Sigmoid colon (tissue), 7 donors: ENCODE measurements around the gene IL34. TPM values are rescaled to one million over a fixed set of nuclear protein-coding genes. Genes with fewer than 3 reads are reported as not detected.

Source experiments
- DNase-seq: peaks from one replicate; pipeline ENCODE4 v3.0.0-alpha.2; 2019
- H3K27ac ChIP-seq, 4 donors: fragments of 200-600 bp; sonication (generic); one replicate each; pipeline ENCODE4 v1.5.1; 2016 to 2019; ENCODE audit warnings: mild to moderate bottlenecking in 1 of 4
- H3K27me3 ChIP-seq, 3 donors: fragments of 200-600 bp; sonication (generic); one replicate each; pipeline ENCODE4 v1.5.1; 2019; ENCODE audit warnings: mild to moderate bottlenecking in 1 of 3
- H3K36me3 ChIP-seq, 4 donors: fragments of 200-600 bp; sonication (generic); one replicate each; pipeline ENCODE4 v1.5.1; 2016 to 2019
- H3K4me1 ChIP-seq, 4 donors: fragments of 200-600 bp; sonication (generic); one replicate each; pipeline ENCODE4 v1.5.1; 2017 to 2019
- H3K4me3 ChIP-seq, 4 donors: fragments of 200-600 bp; sonication (generic); one replicate each; pipeline ENCODE4 v1.5.1; 2017 to 2019; ENCODE audit warnings: mild to moderate bottlenecking in 2 of 4, moderate library complexity in 1 of 4
- H3K9me3 ChIP-seq, 4 donors: fragments of 200-600 bp in 3 of 4; sonication (generic) in 3 of 4; one replicate each; pipeline versions ENCODE4 v1.5.1 to v1.6.1; 2013 to 2019
- EP300 ChIP-seq, 4 donors: sonication (generic); formaldehyde crosslinking; IDR thresholded peaks; one replicate each; pipeline ENCODE4 v1.6.1; 2017; ENCODE audit warnings: antibody characterized with exemption in 4 of 4
- POLR2A ChIP-seq, 2 donors: fragments of 450-650 bp; IDR thresholded peaks; one replicate each; pipeline ENCODE4 v1.6.1; 2016; ENCODE audit warnings: antibody characterized with exemption in 2 of 2, mild to moderate bottlenecking in 2 of 2, moderate library complexity in 2 of 2
- POLR2AphosphoS5 ChIP-seq, 4 donors: sonication (generic); formaldehyde crosslinking; IDR thresholded peaks; one replicate each; pipeline ENCODE4 v1.6.1; 2017; ENCODE audit warnings: antibody characterized with exemption in 4 of 4
- WGBS, 2 donors: extraction: QIAGEN DNeasy Blood & Tissue Kit; methylation state at CpG; one replicate each; pipeline ENCODE4 v1.1.7; 2013; 5-methylcytosine and 5-hydroxymethylcytosine counted together
- intact Hi-C: fragments of 100-400 bp; cut with DNase I; formaldehyde crosslinking; loops from one replicate; pipeline ENCODE4 v1.15.1; 2023
- polyA plus RNA-seq, 3 donors: library from polyadenylated mRNA; stranded (reverse); fragments of 200-250 nt; gene quantifications; one replicate each; pipeline ENCODE4 v1.2.3, GENCODE V29; 2013
- total RNA-seq, 4 donors: library from RNA; depleted of rRNA; stranded (reverse); fragments of >200 nt; gene quantifications; one replicate each; pipeline ENCODE4 v1.1.0, GENCODE V29; 2016
- TF ChIP-seq, protein P1 (sequence below), 4 experiments: fragments of 450-650 bp in 3 of 4; fragments of 200-600 bp in 1 of 4; IDR thresholded peaks; one replicate each; pipeline ENCODE4 v1.5.1; 2016 to 2019; ENCODE audit warnings: antibody characterized with exemption in 4 of 4, mild to moderate bottlenecking in 3 of 4, moderate library complexity in 2 of 4
- donor health status: healthy with polysubstance abuse.
- donor health status: Bipolar disorder and iron deficiency.
- donor health status: healthy.

IL34 gene
- total and polyA plus RNA-seq, 7 donors: 1.8 to 5.5 (median 4.6) TPM; not detected in 2

DNA sequence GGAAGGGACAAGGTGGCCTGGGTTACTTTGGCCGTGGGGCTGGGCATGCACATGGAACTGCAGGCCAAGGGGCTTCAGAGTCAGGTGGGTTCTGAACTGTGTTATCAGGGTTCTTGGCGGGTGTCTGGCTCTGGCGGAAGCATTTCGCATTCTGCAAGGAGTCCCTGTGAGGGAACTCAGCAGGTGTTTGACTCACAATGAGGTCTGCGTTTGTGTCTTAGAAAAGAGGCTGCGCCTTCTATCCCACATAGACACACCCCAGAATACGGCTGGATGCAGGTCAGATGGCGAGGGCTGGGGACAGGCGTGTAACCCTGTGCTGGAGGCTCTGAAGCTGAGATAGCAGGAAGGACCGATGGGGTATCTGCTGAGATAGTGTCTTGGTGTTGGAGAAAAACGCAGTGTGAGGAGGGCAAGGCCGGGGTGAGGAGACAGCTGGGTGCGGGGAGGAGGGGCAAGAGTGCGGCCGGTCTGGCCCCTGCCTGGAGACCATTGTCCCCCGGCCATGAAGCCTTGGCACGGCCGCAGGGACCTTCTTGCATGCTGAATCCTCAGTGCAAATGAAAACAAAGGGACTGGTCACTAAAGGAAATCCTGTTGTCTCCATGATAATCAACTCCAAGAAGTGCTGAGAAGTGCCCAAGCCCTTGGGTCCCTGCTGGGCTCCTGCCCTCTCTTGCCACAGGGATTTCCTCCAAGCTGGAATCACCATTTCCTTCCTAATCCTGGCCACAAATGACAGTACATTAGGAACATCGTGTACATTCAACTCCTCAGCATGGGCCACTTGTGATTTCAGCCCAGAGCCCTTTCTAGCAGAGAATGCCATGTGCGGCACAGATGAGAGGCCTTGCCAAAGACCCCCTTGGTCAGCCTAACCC lies 62.2 kb downstream of the IL34 start:
- Histone ChIP-seq H3K4me1 (peaks cover under 1 to 99% (median 98%) of the 10 kb centered on the region in 4 donors), H3K27ac (peak overlapping the region; percentile 92 to 99 (median 98)), H3K27me3 (no peaks in the 10 kb centered on the region), H3K9me3 (no peaks in the 10 kb centered on the region), H3K4me3 (no peak overlapping the region), H3K36me3 (no peaks in the 10 kb centered on the region)
- no peak for DNase-seq
- intact Hi-C loops: no loop called here
- no peak for TF ChIP-seq EP300 (IDR thresholded peaks at IDR 0.05)
- no peak for TF ChIP-seq POLR2A (IDR thresholded peaks at IDR 0.05)
- TF ChIP-seq POLR2AphosphoS5 (IDR thresholded peaks at IDR 0.05): no peak
- TF ChIP-seq, protein P1, sequence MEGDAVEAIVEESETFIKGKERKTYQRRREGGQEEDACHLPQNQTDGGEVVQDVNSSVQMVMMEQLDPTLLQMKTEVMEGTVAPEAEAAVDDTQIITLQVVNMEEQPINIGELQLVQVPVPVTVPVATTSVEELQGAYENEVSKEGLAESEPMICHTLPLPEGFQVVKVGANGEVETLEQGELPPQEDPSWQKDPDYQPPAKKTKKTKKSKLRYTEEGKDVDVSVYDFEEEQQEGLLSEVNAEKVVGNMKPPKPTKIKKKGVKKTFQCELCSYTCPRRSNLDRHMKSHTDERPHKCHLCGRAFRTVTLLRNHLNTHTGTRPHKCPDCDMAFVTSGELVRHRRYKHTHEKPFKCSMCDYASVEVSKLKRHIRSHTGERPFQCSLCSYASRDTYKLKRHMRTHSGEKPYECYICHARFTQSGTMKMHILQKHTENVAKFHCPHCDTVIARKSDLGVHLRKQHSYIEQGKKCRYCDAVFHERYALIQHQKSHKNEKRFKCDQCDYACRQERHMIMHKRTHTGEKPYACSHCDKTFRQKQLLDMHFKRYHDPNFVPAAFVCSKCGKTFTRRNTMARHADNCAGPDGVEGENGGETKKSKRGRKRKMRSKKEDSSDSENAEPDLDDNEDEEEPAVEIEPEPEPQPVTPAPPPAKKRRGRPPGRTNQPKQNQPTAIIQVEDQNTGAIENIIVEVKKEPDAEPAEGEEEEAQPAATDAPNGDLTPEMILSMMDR (IDR thresholded peaks at IDR 0.05): no peak
- WGBS, 2 donors: 84 to 93% methylated on average over 20 of the region's 20 CpGs

DNA sequence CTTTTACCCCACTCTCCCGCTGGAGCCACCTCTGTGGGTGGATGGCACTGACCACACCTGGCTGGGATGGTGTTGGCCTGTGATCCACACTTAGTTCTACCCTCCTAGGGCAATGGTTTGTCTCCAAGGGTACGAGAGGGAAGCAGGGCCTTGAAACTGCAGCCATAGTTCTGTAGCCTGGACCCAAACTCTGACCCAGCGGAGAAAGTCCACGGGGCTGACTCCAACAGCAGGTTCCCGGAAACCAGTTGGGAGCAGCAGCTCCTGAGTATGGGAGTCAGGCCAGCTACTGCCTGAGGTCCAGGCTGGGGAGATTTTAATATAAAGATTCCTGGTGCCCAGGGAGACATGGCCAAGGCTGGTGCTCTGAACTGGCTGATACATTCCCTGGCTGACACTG lies 63.1 kb downstream of the IL34 start:
- peak overlapping the region; percentile 53 to 99 (median 98) for H3K27ac ChIP-seq
- no peak for DNase-seq

DNA sequence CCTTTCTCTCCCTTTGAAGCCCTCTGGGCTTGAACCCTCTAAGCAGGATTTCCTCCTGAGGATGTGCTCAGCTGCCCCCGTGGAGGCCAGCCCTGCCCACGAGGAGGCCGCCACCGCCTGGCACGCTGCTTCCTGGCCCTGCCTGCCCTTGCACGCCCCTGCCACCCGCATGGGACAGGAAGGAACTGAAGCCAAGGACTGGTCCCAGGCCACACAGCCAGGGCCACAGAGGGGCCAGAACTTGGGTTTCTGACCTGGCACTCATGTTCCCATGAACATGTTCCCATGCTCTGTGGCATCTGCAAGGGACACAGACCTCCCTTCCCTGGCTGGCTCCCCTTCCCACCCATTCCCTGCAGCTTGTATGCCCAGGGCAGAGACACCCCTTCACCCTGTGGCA lies 63.6 kb downstream of the IL34 start:
- H3K27me3 ChIP-seq: no peaks in the 10 kb centered on the region
- WGBS, 2 donors: 63 to 84% methylated on average over 7 of the region's 7 CpGs
- intact Hi-C loops: loop anchor here (2.0 kb wide), 1 partner anchor 21 kb away; no protein-coding TSS in a partner anchor
- no peak for DNase-seq
- H3K27ac ChIP-seq: peak overlapping the region; percentile 53 to 99 (median 98)
- TF ChIP-seq POLR2AphosphoS5 (IDR thresholded peaks at IDR 0.05): no peak
- no peak for TF ChIP-seq POLR2A (IDR thresholded peaks at IDR 0.05)
- TF ChIP-seq, protein P1 (IDR thresholded peaks at IDR 0.05): no peak
- TF ChIP-seq EP300 (IDR thresholded peaks at IDR 0.05): no peak
- H3K4me1 ChIP-seq: peaks cover 0 to 99% (median 98%) of the 10 kb centered on the region in 4 donors
- H3K36me3 ChIP-seq: no peaks in the 10 kb centered on the region
- H3K9me3 ChIP-seq: no peaks in the 10 kb centered on the region
- H3K4me3 ChIP-seq: no peak overlapping the region

More for the DNA sequence above, 63.1 kb downstream of the IL34 start:
- intact Hi-C loops: no loop called here
- Histone ChIP-seq H3K9me3 (no peaks in the 10 kb centered on the region), H3K36me3 (no peaks in the 10 kb centered on the region), H3K4me3 (no peak overlapping the region), H3K27me3 (no peaks in the 10 kb centered on the region), H3K4me1 (peaks cover 0 to 99% (median 98%) of the 10 kb centered on the region in 4 donors)
- TF ChIP-seq POLR2AphosphoS5 (IDR thresholded peaks at IDR 0.05) (no peak), EP300 (IDR thresholded peaks at IDR 0.05) (no peak), POLR2A (IDR thresholded peaks at IDR 0.05) (no peak)
- TF ChIP-seq, protein P1 (IDR thresholded peaks at IDR 0.05): no peak
- 93 to 97% methylated on average over 5 of the region's 5 CpGs for WGBS, 2 donors

Other genes starting within 250 kb of the IL34 start
- gene ST3GAL2, start 207.5 kb upstream of the IL34 start, total RNA-seq: 10 to 100 TPM; 14.0 to 21.3 (median 16.6) TPM
- 10 to 100 TPM in 1 of 3 donors, 1 to 10 TPM in 2; 2.3 to 10.2 (median 2.4) TPM for gene ST3GAL2, start 207.5 kb upstream of the IL34 start, polyA plus RNA-seq
- gene FCSK, start 192.0 kb upstream of the IL34 start, total RNA-seq: 10 to 100 TPM in 3 of 4 donors, 1 to 10 TPM in 1; 7.8 to 13.3 (median 12.2) TPM
- 10 to 100 TPM in 2 of 3 donors, 1 to 10 TPM in 1; 7.6 to 19.1 (median 14.4) TPM for gene FCSK, start 192.0 kb upstream of the IL34 start, polyA plus RNA-seq
- 10 to 100 TPM; 25.2 to 44.3 (median 31.9) TPM for gene COG4, start 123.0 kb upstream of the IL34 start, total RNA-seq
- gene COG4, start 123.0 kb upstream of the IL34 start, polyA plus RNA-seq: 10 to 100 TPM; 31.2 to 51.0 (median 39.5) TPM
- gene SF3B3, start 122.7 kb upstream of the IL34 start, total RNA-seq: 10 to 100 TPM; 41.9 to 71.5 (median 59.5) TPM
- 10 to 100 TPM; 23.8 to 98.5 (median 30.6) TPM for gene SF3B3, start 122.7 kb upstream of the IL34 start, polyA plus RNA-seq
- 10 to 100 TPM; 36.4 to 100.0 (median 60.7) TPM for gene MTSS2, start 39.5 kb downstream of the IL34 start, total RNA-seq
- 10 to 100 TPM in 2 of 3 donors, 1 to 10 TPM in 1; 5.4 to 28.2 (median 10.9) TPM for gene MTSS2, start 39.5 kb downstream of the IL34 start, polyA plus RNA-seq
- 10 to 100 TPM; 18.4 to 36.0 (median 21.2) TPM for gene VAC14, start 154.6 kb downstream of the IL34 start, total RNA-seq
- gene VAC14, start 154.6 kb downstream of the IL34 start, polyA plus RNA-seq: 10 to 100 TPM; 16.8 to 36.2 (median 22.9) TPM